ENCODE measurements around the gene KCNQ1OT1. TPM values are rescaled to one million over a fixed set of nuclear protein-coding genes. Genes with fewer than 3 reads are reported as not detected.

KCNQ1OT1 gene
- total and polyA plus RNA-seq, 7 donors, result 0.01 to 0.56 (median 0.30) TPM

DNA sequence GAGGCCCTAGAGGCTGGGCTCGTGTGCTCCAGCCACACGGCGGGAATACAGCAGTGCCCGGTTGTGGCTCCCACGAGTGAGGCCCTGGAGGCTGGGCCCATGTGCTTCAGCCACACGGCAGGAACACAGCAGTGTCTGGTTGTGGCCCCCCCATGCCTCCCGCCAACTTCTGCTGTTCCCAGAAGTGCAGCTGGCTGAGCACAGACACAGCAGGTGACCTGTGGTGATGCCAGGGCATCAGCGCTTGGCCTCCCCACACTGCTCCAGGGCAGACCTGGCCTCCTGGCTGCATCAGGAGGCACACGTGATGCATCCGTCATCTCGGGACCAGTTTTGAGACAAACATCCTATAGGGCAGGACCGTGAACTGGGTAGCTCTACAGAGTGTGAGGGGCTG lies 110.3 kb downstream of the KCNQ1OT1 start:
- peak; percentile 5 to 30 for DNase-seq
- intact Hi-C loops (cut with DNase I), result no loop called here

DNA sequence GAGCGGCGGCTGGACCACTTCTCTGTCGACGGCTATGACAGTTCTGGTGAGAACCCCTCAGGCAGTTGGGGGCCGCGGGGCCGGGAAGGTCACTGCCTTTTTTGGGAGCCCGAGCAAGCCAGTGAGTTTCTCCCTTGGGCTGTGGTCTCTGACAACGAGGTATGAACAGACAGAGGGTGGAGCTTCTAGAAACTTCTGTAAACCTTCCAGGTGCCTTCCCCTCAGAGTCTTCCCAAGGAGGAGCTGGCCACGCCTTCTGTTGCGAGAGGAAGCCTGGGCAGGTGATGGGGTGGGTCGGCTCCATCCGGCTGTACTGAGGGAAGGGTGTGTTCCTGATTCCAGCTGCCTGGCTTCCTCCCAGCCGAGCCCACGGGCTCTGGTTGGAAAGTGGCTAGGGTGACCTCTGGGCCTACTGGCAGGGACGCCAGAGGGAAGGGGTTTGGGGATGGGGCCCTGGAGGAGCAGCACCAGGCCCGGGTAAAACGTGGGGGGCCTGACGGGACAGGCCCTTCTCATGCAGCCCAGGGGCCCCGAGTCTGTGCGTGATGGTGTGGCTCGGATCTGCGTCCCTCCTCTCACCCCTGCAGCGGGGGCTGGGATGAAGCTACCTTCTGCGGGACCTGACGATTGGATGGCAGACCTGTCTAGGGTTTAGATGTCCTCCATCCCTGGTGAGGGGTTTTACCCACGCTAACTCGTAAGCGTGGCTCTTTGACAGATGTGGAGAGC lies 110.8 kb downstream of the KCNQ1OT1 start:
- ATAC-seq (no peak), DNase-seq (peak; percentile 7 to 42)
- no peak overlapping the region for H3K27ac ChIP-seq
- TF ChIP-seq, protein P1, sequence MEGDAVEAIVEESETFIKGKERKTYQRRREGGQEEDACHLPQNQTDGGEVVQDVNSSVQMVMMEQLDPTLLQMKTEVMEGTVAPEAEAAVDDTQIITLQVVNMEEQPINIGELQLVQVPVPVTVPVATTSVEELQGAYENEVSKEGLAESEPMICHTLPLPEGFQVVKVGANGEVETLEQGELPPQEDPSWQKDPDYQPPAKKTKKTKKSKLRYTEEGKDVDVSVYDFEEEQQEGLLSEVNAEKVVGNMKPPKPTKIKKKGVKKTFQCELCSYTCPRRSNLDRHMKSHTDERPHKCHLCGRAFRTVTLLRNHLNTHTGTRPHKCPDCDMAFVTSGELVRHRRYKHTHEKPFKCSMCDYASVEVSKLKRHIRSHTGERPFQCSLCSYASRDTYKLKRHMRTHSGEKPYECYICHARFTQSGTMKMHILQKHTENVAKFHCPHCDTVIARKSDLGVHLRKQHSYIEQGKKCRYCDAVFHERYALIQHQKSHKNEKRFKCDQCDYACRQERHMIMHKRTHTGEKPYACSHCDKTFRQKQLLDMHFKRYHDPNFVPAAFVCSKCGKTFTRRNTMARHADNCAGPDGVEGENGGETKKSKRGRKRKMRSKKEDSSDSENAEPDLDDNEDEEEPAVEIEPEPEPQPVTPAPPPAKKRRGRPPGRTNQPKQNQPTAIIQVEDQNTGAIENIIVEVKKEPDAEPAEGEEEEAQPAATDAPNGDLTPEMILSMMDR (IDR thresholded peaks at IDR 0.05), result no peak
- intact Hi-C loops (cut with DNase I), result no loop called here
- peaks cover 0 to 2% (median 0%) of the 10 kb centered on the region in 3 donors for H3K27me3 ChIP-seq (ENCODE audit: insufficient read depth in 3 of 3, low read length in 2 of 3)
- 77 to 80% (median 79%) methylated on average over 28 to 29 of the region's 29 CpGs for WGBS, 3 donors
- no peak overlapping the region for H3K4me3 ChIP-seq
- H3K9me3 ChIP-seq, result no peaks in the 10 kb centered on the region
- no peaks in the 10 kb centered on the region for H3K4me1 ChIP-seq
- no peaks in the 10 kb centered on the region for H3K36me3 ChIP-seq (ENCODE audit: insufficient read depth in 1 of 2, low read depth in 1 of 2)

More for the DNA sequence above, 110.3 kb downstream of the KCNQ1OT1 start:
- H3K27ac ChIP-seq, result no peak overlapping the region
- TF ChIP-seq, protein P1 (IDR thresholded peaks at IDR 0.05), result no peak
- no peaks in the 10 kb centered on the region for H3K9me3 ChIP-seq
- H3K4me3 ChIP-seq, result no peak overlapping the region
- no peaks in the 10 kb centered on the region for H3K36me3 ChIP-seq (ENCODE audit: insufficient read depth in 1 of 2, low read depth in 1 of 2)
- no peaks in the 10 kb centered on the region for H3K4me1 ChIP-seq
- peaks cover 0 to 2% (median 0%) of the 10 kb centered on the region in 3 donors for H3K27me3 ChIP-seq (ENCODE audit: insufficient read depth in 3 of 3, low read length in 2 of 3)
- no peak for ATAC-seq
- WGBS, 3 donors, result 67 to 76% (median 69%) methylated on average over 12 of the region's 12 CpGs

DNA sequence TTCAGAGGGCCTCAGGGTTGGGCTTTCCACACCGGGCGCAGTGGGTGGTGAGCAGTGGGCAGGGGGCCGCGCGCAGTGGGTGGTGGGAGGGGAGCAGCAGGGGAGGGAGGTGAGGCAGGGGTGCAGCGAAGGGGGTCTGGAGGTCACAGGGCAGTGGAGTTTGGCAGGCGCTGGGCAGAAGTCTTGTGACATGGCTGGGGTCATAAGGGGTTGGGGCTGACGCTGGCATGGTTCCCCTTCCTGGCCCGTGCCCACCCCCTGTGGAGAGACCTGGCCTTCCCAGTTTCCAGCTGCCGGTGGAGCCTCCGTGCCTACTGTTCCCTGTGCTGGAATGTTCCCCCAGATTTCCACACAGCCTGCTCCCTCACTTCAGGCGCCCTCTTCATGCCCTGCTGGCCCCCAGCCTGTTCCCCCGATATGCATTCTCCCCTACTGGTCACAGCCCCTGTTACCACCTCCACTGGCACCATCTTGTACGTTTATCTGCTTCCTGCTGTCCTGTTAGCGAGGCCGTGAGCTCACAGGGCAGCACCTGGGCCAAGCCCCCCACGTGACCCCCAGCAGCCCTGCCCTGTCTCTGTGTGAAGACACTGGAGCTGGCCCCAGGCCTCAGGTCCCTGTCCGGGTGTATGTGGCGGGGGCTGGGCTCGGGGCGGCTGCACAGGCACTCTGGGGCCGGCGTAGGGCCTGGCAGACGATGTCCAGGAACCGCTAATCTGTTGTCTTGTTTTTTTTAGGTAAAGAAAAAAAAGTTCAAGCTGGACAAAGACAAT lies 111.6 kb downstream of the KCNQ1OT1 start:
- H3K27me3 ChIP-seq (ENCODE audit: insufficient read depth in 3 of 3, low read length in 2 of 3), result peaks cover 0 to 2% (median 0%) of the 10 kb centered on the region in 3 donors
- WGBS, 3 donors, result 83 to 85% (median 84%) methylated on average over 23 to 25 of the region's 25 CpGs
- no peak overlapping the region for H3K27ac ChIP-seq
- H3K36me3 ChIP-seq (ENCODE audit: insufficient read depth in 1 of 2, low read depth in 1 of 2), result no peaks in the 10 kb centered on the region
- no peaks in the 10 kb centered on the region for H3K4me1 ChIP-seq
- intact Hi-C loops (cut with DNase I), result no loop called here
- peak; percentile 5 to 54 for DNase-seq
- TF ChIP-seq, protein P1 (IDR thresholded peaks at IDR 0.05), result no peak
- ATAC-seq, result no peak
- H3K9me3 ChIP-seq, result no peaks in the 10 kb centered on the region
- no peak overlapping the region for H3K4me3 ChIP-seq

DNA sequence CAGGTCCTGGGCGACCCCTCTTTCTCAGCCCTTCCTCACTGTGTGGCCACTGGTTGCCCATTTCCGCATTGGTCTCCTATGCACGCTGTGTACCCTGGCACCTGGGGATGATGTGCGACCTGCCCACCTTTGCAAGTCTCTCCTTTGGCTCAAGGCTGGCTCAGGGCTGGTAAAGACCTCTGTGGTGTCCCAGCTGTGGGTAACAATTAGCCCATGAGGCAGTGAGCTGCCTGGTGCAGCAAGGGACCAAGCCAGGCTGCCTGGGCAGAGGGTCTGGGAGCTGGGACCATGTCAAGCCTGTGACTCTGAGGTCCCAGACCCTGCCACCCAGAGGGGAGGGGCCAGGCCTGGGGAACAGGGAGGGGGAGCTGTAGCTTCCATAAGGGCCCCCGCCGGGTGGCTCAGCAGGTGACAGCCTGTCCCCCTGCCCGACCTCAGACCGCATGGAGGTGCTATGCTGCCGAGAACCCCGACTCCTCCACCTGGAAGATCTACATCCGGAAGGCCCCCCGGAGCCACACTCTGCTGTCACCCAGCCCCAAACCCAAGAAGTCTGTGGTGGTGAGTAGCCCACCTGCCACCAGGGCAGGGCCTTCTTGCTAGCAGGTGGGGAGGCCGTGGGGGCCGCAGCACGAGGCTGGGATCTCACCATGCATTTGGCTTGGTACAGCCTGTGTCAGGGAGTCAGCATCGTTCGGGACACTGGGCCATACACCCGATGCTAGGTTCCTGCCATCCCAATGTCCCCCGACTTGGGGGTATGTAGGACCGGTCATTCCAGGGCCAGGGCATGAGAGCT lies 112.5 kb downstream of the KCNQ1OT1 start:
- TF ChIP-seq, protein P1 (IDR thresholded peaks at IDR 0.05), result no peak
- Histone ChIP-seq H3K27me3 (ENCODE audit: insufficient read depth in 3 of 3, low read length in 2 of 3) (no peaks in the 10 kb centered on the region), H3K36me3 (ENCODE audit: insufficient read depth in 1 of 2, low read depth in 1 of 2) (no peaks in the 10 kb centered on the region), H3K9me3 (no peaks in the 10 kb centered on the region), H3K27ac (no peak overlapping the region), H3K4me3 (no peak overlapping the region), H3K4me1 (no peaks in the 10 kb centered on the region)
- DNase-seq (peak; percentile 8 to 38), ATAC-seq (no peak)
- intact Hi-C loops (cut with DNase I), result no loop called here
- WGBS, 3 donors, result 90 to 97% (median 93%) methylated on average over 18 to 20 of the region's 20 CpGs

Data from psoas muscle (tissue), 8 donors.